ENCODE results near the gene REEP2.
"Not testable (repeated sequence)": the region's sequence is repeated elsewhere in the genome, so short reads cannot be mapped to it uniquely, and the experiment has no call there.

Gene REEP2

DNA sequence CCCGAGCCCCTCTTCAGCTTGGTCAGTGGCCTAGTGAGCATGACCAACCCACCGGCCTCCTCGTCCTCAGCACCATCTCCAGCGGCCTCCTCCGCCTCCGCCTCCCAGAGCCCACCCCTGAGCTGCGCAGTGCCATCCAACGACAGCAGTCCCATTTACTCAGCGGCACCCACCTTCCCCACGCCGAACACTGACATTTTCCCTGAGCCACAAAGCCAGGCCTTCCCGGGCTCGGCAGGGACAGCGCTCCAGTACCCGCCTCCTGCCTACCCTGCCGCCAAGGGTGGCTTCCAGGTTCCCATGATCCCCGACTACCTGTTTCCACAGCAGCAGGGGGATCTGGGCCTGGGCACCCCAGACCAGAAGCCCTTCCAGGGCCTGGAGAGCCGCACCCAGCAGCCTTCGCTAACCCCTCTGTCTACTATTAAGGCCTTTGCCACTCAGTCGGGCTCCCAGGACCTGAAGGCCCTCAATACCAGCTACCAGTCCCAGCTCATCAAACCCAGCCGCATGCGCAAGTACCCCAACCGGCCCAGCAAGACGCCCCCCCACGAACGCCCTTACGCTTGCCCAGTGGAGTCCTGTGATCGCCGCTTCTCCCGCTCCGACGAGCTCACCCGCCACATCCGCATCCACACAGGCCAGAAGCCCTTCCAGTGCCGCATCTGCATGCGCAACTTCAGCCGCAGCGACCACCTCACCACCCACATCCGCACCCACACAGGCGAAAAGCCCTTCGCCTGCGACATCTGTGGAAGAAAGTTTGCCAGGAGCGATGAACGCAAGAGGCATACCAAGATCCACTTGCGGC, 28.2 kb downstream of the REEP2 start:
- no peak for DNase-seq

DNA sequence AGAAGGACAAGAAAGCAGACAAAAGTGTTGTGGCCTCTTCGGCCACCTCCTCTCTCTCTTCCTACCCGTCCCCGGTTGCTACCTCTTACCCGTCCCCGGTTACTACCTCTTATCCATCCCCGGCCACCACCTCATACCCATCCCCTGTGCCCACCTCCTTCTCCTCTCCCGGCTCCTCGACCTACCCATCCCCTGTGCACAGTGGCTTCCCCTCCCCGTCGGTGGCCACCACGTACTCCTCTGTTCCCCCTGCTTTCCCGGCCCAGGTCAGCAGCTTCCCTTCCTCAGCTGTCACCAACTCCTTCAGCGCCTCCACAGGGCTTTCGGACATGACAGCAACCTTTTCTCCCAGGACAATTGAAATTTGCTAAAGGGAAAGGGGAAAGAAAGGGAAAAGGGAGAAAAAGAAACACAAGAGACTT, 28.9 kb downstream of the REEP2 start:
- no peak for DNase-seq

DNA sequence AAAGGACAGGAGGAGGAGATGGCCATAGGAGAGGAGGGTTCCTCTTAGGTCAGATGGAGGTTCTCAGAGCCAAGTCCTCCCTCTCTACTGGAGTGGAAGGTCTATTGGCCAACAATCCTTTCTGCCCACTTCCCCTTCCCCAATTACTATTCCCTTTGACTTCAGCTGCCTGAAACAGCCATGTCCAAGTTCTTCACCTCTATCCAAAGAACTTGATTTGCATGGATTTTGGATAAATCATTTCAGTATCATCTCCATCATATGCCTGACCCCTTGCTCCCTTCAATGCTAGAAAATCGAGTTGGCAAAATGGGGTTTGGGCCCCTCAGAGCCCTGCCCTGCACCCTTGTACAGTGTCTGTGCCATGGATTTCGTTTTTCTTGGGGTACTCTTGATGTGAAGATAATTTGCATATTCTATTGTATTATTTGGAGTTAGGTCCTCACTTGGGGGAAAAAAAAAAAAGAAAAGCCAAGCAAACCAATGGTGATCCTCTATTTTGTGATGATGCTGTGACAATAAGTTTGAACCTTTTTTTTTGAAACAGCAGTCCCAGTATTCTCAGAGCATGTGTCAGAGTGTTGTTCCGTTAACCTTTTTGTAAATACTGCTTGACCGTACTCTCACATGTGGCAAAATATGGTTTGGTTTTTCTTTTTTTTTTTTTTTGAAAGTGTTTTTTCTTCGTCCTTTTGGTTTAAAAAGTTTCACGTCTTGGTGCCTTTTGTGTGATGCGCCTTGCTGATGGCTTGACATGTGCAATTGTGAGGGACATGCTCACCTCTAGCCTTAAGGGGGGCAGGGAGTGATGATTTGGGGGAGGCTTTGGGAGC, 29.5 kb downstream of the REEP2 start:
- no peak for DNase-seq

DNA sequence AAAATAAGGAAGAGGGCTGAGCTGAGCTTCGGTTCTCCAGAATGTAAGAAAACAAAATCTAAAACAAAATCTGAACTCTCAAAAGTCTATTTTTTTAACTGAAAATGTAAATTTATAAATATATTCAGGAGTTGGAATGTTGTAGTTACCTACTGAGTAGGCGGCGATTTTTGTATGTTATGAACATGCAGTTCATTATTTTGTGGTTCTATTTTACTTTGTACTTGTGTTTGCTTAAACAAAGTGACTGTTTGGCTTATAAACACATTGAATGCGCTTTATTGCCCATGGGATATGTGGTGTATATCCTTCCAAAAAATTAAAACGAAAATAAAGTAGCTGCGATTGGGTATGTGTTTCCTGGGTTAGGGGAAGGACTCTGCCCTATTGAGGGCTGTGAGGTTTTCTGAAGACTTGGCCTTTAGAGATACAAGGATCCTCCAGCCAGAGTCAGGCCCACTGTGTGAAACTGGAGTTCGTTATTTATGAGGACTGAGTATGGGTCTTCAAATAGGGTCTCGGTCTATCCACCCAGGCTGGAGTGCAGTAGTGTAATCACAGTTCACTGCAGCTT, 30.2 kb downstream of the REEP2 start:
- no peak for DNase-seq

DNA sequence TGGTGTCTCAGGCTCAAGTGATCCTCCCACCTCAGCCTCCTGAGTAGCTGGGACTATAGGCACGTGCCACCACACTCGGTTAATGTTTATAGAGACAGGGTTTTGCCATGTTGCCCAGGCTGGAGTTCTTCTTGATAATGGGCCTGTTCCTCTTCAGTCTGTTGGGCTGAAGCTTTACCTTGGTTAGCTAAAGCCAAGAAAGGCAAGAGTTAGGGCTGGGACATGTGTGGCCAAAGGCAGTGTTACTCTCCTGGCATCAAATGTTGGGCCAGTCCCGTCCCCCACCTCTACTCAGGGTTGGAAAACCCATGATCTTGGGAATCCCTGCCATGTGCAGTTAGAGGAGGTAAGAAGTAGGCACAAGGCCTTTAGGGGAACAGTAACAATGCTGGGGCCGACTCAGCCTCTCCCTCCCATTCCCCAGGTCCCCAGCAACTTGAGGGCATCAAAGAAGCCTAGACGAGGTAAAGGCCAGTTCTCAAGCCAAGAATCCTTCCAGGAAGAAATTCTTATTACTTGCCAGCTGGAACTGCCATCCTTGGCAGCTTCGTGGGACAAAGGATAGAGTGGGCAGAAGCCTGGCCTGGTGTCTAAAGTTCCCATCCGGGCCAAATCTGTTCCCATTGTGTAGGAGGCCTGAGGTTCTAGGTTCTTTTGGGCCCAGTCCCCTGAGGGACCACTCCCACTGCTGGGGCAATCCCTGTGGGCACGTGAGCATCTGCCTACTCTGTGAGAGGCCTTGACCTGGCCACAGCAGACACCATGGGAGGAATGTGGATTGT, 30.9 kb downstream of the REEP2 start:
- no peak for DNase-seq

DNA sequence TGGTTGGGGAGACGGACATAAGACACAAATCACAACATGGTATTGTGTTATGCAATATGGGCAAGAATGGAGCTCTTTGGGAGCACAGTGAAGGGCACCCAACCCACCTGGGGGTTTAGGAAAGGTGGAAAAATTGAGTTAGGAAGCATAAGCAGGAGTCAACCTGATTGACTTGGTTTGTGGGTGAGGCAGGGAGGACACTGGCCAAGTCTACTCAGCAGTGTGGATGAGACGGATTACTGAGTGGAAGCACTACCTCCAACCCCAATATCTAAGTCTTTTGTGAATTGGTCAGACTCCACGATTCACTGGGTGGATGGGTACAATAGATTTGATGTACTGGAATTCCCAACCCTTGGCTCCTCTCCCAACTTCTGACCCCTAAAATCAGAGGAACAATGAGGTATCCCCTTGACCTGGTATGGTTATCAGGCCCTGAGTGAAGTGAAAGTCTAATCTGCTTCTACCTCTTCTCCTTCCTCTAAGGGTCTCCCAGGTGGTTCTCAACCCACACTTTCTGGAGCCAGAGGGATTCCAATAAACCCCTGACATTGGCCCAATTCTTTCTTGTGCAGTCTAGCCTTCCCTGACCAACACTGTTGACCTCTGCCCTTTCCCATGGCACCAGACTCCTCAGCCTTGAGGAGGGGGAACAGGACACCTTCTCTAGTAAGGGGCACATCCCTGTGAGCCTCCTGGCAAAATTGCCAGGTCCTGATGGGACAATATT, 31.6 kb downstream of the REEP2 start:
- no peak for DNase-seq

DNA sequence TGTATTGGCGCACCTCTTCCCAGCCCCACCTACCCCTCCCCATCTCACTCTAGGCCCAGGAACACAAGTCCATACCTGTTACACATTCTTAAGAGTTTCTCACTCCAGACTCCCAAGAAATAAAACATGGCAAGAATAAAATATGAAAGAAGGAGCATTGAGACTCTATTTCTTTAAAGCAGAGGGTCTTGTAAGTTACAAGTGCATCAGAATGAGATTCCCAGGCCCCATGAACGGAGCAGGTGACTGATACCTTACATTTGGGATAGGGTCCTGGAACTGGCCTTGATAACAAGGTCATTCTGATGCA, 32.1 kb downstream of the REEP2 start:
- DNase-seq = no peak

DNA sequence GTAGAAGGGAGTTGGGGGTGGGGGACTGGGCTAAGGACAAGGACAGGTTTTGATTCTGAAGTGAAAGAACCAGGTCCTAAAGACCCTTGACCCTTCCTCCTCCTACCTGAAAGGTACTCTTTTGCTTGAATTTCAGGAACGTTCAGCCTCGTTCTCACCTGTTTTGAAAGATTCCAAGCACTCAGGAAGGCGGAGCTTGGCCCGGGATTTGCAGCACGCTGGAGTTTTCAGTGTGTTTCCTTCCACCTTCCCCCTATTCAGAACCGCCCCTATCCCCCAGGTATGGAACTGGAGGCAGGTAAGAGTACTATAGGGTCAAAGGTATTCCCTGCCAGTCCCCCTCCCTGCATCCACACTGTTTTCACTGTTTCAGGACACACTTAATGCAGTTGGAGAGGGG, 33.5 kb downstream of the REEP2 start:
- DNase-seq = no peak

DNA sequence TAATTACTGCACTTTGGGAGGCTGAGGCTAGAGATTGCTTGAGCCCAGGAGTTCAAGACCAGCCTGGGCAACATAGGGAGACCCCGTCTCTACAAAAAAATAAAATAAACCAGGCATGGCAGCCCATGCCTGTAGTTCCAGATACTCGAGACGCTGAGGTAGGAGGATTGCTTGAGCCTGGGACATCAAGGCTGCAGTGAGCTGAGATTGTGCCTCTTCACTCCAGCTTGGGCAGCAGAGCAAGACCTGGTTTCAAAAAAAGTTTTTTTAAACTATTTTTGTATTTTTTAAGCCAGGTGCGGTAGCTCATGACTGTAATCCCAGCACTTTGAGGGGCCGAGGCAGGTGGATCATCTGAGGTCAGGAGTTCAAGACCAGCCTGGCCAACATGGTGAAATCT, 34.3 kb downstream of the REEP2 start:
- DNase-seq = not testable (repeated sequence)

DNA sequence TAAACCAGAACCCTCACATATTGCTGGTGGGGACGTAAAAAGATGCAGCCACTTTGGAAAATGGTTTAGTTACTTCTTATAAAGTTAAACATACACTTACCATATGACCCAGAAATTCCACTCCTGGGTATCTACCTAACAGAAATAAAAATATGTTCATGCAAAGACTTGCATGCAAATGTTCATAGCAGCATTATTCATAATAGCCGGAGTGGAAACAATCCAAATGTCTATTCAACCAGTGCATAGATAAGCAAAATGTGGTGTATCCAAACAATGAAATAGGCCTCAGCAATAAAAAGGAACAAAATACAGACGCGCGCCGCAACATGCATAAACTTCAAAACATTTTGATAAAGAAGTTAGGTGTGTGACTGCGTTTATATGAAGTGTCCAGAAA, 38.1 kb downstream of the REEP2 start:
- no peak for DNase-seq

DNA sequence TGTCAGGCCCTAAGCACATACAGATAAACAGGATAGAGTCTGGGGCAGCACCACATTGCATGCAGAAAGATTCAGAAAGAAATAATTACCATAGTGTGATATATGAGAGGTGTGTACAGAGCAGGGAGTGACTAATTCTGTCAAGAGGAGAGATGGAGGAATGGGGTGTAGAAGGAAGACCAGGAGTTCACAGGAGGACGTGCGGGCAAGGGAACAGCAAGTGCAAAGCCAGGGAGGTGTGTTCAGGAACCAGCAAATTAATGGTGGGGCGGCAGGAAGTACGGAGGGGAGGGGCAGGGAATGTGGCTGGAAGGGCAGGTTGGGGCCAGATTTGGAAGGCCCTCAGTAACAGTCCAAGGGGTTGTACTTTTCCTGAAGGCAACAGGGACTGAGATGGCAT, 43.8 kb downstream of the REEP2 start:
- DNase-seq = no peak

DNA sequence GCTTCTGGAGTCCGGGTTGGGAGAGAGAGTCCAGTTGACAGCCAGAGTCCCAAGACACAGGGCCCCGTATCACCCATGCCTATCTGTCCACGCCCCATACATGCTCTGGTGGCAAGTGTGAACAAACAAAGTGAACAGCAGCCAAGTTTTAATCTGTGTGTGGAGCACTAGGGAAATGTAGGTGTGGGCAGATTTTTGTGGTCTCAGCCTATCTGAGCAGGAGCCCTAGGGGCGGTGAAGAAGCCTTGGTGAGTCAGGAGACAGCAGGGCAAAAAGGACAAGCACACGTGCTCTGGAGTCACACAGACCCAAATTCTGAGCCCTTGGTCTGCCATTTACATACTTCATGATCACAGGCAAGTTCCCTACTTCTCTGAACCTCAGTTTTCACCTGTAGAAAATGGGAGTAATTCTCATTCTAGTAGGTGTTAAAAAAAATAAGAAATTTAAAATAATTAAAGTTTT, 49.7 kb downstream of the REEP2 start:
- no peak for DNase-seq

DNA sequence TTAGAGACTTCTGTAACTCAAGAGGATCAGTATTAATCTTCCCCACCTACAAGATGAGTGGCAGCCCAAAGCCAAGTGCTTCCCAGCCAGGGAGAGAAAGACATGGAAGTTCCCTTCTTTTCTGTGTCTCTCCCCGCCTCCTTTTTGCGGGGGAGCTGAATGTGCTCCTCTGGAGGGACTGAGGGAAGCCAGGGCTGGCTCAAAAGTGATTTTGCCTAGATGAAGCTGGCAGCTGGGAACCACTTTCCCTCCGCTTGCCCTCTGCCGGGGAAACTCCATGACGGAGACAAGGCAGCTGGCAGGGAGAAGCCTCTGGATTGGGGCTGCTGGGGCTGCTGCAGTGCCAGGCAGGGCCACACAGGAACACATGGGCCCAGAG, 50.8 kb downstream of the REEP2 start:
- no peak for DNase-seq

DNA sequence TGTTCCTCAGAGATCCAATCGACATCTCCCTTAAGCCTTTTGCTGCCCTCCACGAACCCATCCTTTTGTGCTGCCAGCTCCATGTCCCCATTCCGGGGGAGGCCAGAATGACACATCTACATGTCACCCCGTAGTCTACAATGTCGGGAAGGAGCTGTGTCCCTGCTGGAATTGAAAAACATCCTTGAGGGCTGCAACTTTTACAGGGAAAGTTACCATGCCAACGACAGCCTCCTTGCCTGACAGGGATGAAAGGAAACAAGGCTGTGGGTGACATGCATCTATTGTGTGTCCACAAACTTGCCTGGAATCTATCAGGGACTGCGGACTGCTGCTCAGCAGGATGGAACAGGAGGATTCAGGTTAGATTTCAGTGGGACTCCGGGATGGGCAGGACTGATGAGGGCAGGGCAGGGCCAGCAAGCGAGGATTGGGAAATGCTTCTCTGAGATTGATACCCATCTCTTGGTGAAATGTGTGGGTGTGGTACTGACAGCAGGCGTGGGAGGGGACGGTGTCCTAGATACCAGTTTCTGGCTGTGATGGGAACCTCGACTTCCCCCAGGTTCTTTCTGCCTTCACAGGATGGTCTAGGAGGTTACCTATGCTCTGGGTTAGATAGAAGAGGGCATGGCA, 51.9 kb downstream of the REEP2 start:
- DNase-seq = no peak

DNA sequence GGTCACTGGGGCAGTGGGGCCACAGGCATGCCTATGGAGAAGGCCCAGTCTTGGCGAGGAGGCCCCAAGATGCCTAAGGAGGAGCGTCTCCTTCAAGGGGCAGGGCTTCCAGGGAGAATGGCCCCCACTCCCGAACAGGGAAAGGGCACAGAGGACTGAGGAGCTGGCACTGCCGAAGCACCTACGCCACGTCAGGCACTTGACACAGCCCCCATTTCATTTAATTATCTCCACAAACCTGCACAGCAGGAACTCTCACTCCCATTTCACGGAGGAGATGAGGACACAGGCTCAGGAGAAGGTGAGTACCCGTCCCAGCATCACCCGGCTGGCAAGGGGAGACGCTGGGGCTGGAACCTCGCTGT, 52.4 kb downstream of the REEP2 start:
- no peak for DNase-seq

DNA sequence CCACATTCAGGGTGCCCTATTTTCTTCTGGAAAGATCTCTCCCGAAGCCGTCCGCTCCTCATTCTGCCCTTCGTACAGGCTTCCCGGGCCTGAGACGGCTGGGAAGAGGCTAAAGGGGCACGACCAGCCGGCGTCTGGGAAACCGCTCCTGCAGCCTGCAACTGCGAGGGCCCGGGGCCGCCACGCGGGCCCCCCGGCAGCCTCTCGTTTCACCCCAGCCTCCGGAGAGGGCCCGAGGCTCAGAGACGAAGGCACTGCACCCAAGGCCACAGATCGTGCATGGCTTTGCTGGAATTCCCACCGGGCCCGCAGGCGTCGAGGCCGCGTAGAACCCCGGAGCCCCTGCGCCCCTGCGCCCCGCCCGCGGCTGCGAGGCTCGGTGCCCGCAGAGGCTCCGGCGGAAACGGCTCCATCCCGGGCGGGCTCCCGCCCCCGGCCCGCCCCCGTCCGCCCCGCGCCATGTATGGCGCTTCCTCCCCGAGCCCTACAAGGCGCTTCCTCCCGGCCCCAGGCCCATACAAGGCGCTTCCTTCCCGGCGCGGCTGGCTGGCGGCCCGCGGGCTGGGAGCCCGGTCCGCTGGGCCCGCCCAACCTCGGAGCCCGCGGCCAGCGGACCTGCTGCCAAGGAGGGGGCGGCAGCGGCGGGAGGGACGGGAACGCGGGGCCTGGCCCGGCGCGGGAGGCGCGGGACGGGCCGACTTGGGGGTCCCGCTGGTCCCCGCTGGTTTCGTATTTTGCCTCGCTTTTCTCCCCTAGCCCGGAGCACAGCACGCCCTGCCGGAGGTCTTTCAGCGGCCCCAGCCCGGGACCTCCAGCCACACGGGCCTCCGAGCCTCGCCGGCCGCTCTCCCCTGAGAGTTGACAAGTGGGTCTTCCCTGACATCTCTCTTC, 53.1 kb downstream of the REEP2 start:
- DNase-seq = peak; percentile 38 to 42

DNA sequence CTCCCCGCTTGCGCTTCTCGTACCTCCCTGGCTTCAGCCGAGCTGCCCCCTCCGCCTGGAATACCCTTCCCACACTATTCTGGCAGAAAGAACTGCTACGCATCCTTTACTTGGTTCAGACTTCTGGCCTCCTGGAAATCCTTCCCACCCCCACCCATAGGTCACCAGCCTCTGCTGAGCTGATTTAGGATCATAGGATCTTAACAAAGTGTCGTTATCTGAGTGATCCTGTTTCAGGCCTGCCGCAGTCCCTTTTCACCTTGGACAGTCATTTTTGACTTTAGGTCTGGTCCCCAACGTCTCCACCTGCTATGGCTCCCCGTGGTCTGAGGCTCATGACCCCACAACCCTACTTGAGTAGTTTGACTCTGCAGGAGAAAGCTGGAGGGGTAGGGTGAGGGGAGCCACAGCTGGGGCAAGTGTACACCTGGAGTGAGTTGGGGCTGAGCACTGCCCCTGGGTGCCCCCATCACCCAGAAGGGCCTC, 53.7 kb downstream of the REEP2 start:
- DNase-seq = no peak

DNA sequence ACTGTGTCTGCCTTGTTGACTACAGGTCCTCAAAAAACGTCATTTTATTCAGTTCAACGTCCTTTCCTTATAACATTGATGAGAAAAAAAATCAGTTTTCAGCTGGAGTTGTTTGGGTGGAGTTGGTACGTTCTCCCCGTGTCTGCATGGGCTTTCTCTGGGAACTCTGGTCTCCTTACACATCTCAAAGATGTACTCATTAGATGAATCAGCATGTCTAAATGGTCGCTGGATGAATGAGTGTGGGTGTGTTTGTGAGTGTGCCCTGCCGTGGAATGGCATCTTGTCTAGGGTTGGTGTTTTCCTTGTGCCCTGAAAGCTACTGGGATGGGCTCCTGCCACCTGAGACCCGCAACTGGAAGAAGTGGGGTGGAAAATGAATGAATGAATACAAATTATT, 56.5 kb downstream of the REEP2 start:
- no peak for DNase-seq

All from bone marrow (tissue), 2 donors.